ENCODE measurements around the gene IRAK4.

GRCh38 chr12:43760396-43760795, 1.6 kb downstream of the IRAK4 start:
- TF ChIP-seq CTCF (IDR thresholded peaks at IDR 0.05) (no peak), POLR2A (IDR thresholded peaks at IDR 0.05) (no peak)

All from right lobe of liver (tissue), 4 donors.